ENCODE data around the gene GRHL1. TPM values are rescaled to one million over a fixed set of nuclear protein-coding genes. Genes with fewer than 3 reads are reported as not detected.

The GRHL1 gene
- total and polyA plus RNA-seq, 2 of the 8 experiments (the other 6 are each of a cell fraction or from before 2014, with no cell fraction given): 1.3 to 3.6 TPM

GRCh38 chr2:9985531-9986328, 34.2 kb downstream of the GRHL1 start:
- no peak overlapping the region for H2BK15ac ChIP-seq (ENCODE audit: low read length)
- no peaks in the 10 kb centered on the region for H4K20me1 ChIP-seq (replicated peaks in 1 of 2; ENCODE audit: control insufficient read depth in 1 of 2, insufficient read depth in 2 of 2, low read length in 2 of 2)
- H2BK20ac ChIP-seq (ENCODE audit: low read length): no peak overlapping the region
- H3K27ac ChIP-seq (ENCODE audit: low read depth, low read length): no peak overlapping the region
- no peaks in the 10 kb centered on the region for H3K9me3 ChIP-seq (ENCODE audit: insufficient read depth in 2 of 2, low read depth in 1 of 2, low read length in 1 of 2)
- H3K27me3 ChIP-seq (replicated peaks in 1 of 4; ENCODE audit: control insufficient read depth in 3 of 4, extremely low read depth in 1 of 4, insufficient read depth in 3 of 4, low read length in 3 of 4): no peaks in the 10 kb centered on the region; a peak in 1 of 7 replicates
- H3K4me1 ChIP-seq (replicated peaks in 1 of 4; ENCODE audit: control insufficient read depth in 3 of 4, insufficient read depth in 4 of 4, low read length in 3 of 4): no peaks in the 10 kb centered on the region
- no peak overlapping the region for H2BK12ac ChIP-seq (ENCODE audit: low read depth, low read length)
- ChIA-PET POLR2A (ENCODE audit: partially characterized antibody) (interaction anchor here (0.6 kb wide), 1 partner anchor 350 kb away, joined by 3 read pairs; no protein-coding TSS in a partner anchor), CTCF (ENCODE audit: partially characterized antibody) (interaction anchor here (0.6 to 6.7 kb wide), 27 partner anchors 11 to 1060 kb away, joined by 3 to 61 read pairs (median 5); no protein-coding TSS in a partner anchor)
- no peak overlapping the region for H3K56ac ChIP-seq (replicated peaks; ENCODE audit: insufficient read length, low read depth, low read length)
- H3K23me2 ChIP-seq (ENCODE audit: low read depth, low read length): no peaks in the 10 kb centered on the region
- no peak overlapping the region for H3K4me3 ChIP-seq (ENCODE audit: extremely low read depth in 1 of 4, insufficient read depth in 2 of 4, low read depth in 3 of 4, low read length in 4 of 4)
- H2BK120ac ChIP-seq (replicated peaks; ENCODE audit: low read depth, low read length): no peak overlapping the region
- no peak overlapping the region for H3K9ac ChIP-seq (replicated peaks in 1 of 4; ENCODE audit: extremely low read depth in 1 of 4, low read depth in 3 of 4, low read length in 3 of 4)
- FAIRE-seq (no peak), DNase-seq (ENCODE audit: low read depth in 1 of 2, low spot score in 2 of 2) (no peak)
- no peak overlapping the region for H2BK5ac ChIP-seq (ENCODE audit: low read depth, low read length)
- no peak overlapping the region for H3K4ac ChIP-seq (replicated peaks; ENCODE audit: insufficient read length, low read depth, low read length)
- H4K5ac ChIP-seq (ENCODE audit: insufficient read length, low read depth, low read length): no peak overlapping the region
- H3K14ac ChIP-seq (ENCODE audit: insufficient read length): no peak overlapping the region
- no peak overlapping the region for H3K23ac ChIP-seq (ENCODE audit: insufficient read length)
- H3K79me2 ChIP-seq (ENCODE audit: control insufficient read depth in 1 of 2, insufficient read depth in 2 of 2, low read length in 2 of 2): no peaks in the 10 kb centered on the region
- no peak overlapping the region for H3K4me2 ChIP-seq (ENCODE audit: insufficient read depth in 1 of 2, low read depth in 2 of 2, low read length in 2 of 2)
- H2AK5ac ChIP-seq (ENCODE audit: low read depth, low read length): no peak overlapping the region
- TF ChIP-seq SUZ12 (IDR thresholded peaks at IDR 0.05; ENCODE audit: low read length) (no peak), CHD1 (IDR thresholded peaks at IDR 0.05; ENCODE audit: low read depth, low read length) (no peak)
- H3K18ac ChIP-seq (ENCODE audit: extremely low read depth, low read length): no peak overlapping the region
- H3K36me3 ChIP-seq (ENCODE audit: control insufficient read depth in 2 of 4, insufficient read depth in 4 of 4, low read length in 3 of 4): no peaks in the 10 kb centered on the region
- no peaks in the 10 kb centered on the region for H3K79me1 ChIP-seq (ENCODE audit: low read depth, low read length)
- no peak overlapping the region for H4K91ac ChIP-seq (replicated peaks; ENCODE audit: insufficient read length, low read length)
- H2AFZ ChIP-seq (ENCODE audit: low read length): no peak overlapping the region
- WGBS, 2 experiments (ENCODE audit: extremely low coverage in 1 of 2, insufficient coverage in 1 of 2, insufficient read length in 1 of 2, insufficient replicate concordance in 2 of 2, low coverage in 1 of 2, low lambda C conversion rate in 2 of 2, missing lambda C conversion rate in 1 of 2): 88% methylated on average over 5 of the region's 5 CpGs; no CpG with 5 or more reads in 1 of the 2 experiments
- H4K8ac ChIP-seq (ENCODE audit: extremely low read depth, insufficient read depth, low read length): no peak overlapping the region

Measured in H1 (cell line).